Measurements from ENCODE around the gene BMP8B. TPM values are rescaled to one million over a fixed set of nuclear protein-coding genes. Genes with fewer than 3 reads are reported as not detected.

BMP8B gene
- total and polyA plus RNA-seq, 5 experiments from 2014 or later: 0.13 to 0.41 (median 0.26) TPM; not detected in 2

DNA sequence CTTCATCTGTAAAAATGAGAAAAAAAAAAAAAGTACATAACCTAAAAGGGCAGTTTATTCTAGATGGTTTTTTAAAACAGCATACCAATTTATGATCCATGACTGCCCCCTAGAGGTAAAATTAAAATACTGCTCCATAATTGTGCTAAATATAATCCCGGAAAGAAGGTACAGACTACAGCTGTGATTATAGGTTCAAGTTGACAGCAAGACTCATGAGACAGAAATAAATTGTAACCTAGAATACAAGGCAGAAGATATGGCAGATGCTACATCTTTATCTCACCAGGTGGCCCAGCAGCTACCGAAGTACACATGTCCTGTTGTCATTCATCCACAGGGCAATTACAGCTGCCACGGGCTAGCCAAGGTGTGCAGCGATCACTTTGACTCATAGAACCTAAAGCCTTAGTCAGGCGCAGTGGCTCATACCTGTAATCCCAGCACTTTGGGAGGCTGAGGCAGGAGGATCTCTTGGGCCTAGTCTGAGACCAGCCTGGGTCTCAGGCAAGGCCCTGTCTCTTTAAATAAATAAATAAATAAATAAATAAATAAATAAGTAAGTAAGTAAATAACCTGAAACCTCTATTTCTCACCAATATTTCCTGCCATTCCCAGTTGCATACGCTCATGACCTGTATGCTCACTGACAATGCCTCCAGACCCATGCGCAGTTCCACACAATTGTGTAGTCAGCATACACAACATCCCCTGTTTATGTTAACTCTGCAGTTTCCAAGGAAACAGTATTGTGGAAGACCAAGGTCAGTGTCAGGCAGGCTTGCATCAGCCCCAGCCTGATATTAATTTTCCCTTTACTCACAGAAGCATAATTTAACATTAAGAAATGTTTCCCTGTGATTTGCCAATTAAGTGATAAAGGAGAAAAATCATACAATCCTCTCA lies 68.3 kb downstream of the BMP8B start:
- H3K27me3 Mint-ChIP-seq: peaks cover 19 to 49% (median 32%) of the 10 kb centered on the region in 5 donors
- no peaks in the 10 kb centered on the region for H3K9me3 Mint-ChIP-seq
- ATAC-seq (peak; percentile 77 to 78), DNase-seq (peak in 5 of 10 donors; percentile 7 to 76 (median 75))
- peak overlapping the region in 1 of 10 donors; percentile 51 for H3K27ac Mint-ChIP-seq
- no peaks in the 10 kb centered on the region for H3K4me1 Mint-ChIP-seq
- no peak overlapping the region for H3K4me3 Mint-ChIP-seq
- H3K36me3 Mint-ChIP-seq: no peaks in the 10 kb centered on the region
- POLR2A ChIA-PET: interaction anchor here (0.6 to 1.7 kb wide), 3 partner anchors 48 to 115 kb away, joined by 3 to 7 read pairs (median 3); partner anchors contain the start of gene NT5C1A

DNA sequence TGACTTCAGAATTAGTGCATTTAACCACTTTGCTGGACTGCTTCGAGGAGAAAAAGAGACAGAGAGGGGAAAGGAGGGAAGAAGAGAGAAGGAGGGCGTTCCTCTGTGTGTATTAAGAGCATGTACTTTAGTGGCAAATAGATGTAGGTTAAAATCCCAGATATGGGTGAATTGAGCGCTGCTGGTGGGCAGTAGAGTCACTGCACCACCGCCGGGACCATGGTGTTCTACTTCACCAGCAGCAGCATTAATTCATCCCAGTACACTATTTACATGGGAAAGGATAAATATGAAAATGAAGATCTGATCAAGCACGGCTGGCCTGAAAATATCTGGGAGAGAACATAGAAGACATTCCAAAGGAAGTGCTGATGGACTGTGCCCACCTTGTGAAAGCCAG lies 70.9 kb downstream of the BMP8B start:
- no peaks in the 10 kb centered on the region for H3K9me3 Mint-ChIP-seq
- H3K27me3 Mint-ChIP-seq: peaks cover 20 to 43% (median 33%) of the 10 kb centered on the region in 5 donors
- H3K27ac Mint-ChIP-seq: no peak overlapping the region
- no peaks in the 10 kb centered on the region for H3K36me3 Mint-ChIP-seq
- H3K4me1 Mint-ChIP-seq: no peaks in the 10 kb centered on the region
- POLR2A ChIA-PET: no interaction called here
- H3K4me3 Mint-ChIP-seq: no peak overlapping the region
- no peak for DNase-seq
- ATAC-seq: no peak

DNA sequence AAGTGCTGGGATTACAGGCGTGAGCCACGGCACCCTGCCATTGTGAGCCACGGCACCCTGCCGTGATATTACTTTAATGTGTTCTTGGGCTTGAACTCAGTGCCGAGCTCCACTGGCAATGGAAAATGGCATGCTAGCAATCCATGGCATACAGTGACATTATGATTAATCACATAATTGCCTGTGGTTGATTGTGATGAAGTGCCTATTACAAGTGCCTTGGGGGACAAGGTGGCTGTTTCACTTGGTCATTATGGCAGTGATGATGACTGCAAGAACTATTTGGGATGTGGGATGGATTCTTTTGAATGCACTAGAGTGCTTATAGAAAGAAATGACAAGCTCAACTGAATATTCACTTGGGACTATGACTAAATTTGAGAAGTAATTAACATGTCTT lies 75.1 kb downstream of the BMP8B start:
- Mint-ChIP-seq H3K9me3 (no peaks in the 10 kb centered on the region), H3K27me3 (peaks cover 29 to 59% (median 32%) of the 10 kb centered on the region in 5 donors), H3K4me1 (no peaks in the 10 kb centered on the region), H3K36me3 (no peaks in the 10 kb centered on the region), H3K4me3 (no peak overlapping the region), H3K27ac (no peak overlapping the region)
- POLR2A ChIA-PET: interaction anchor here (1.4 kb wide), 1 partner anchor 40 kb away, joined by 3 read pairs; no protein-coding TSS in a partner anchor
- DNase-seq (no peak), ATAC-seq (no peak)

DNA sequence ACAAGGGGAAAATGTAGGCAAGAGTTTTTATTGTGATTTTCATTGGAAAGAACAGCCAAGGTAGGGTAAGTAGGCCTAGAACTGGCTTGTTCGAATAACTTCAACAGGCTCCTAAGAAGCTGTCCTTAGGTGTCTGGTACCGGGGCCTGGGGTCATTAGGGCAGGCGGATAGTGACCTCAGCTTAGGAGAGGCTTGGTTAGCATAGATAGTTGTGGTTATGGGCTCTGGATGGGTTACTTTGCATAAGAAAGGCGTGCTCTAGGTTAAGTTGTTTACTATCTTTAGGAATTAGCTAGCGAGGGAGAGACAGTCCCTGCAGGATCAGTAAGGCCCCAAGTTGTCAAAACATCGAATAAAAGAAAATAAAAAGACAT lies 76.7 kb downstream of the BMP8B start:
- H3K4me1 Mint-ChIP-seq: no peaks in the 10 kb centered on the region
- no peaks in the 10 kb centered on the region for H3K36me3 Mint-ChIP-seq
- no peak overlapping the region for H3K4me3 Mint-ChIP-seq
- H3K27me3 Mint-ChIP-seq: peaks cover 20 to 50% (median 24%) of the 10 kb centered on the region in 5 donors
- ATAC-seq (no peak), DNase-seq (no peak)
- POLR2A ChIA-PET: no interaction called here
- no peak overlapping the region for H3K27ac Mint-ChIP-seq
- H3K9me3 Mint-ChIP-seq: no peaks in the 10 kb centered on the region

DNA sequence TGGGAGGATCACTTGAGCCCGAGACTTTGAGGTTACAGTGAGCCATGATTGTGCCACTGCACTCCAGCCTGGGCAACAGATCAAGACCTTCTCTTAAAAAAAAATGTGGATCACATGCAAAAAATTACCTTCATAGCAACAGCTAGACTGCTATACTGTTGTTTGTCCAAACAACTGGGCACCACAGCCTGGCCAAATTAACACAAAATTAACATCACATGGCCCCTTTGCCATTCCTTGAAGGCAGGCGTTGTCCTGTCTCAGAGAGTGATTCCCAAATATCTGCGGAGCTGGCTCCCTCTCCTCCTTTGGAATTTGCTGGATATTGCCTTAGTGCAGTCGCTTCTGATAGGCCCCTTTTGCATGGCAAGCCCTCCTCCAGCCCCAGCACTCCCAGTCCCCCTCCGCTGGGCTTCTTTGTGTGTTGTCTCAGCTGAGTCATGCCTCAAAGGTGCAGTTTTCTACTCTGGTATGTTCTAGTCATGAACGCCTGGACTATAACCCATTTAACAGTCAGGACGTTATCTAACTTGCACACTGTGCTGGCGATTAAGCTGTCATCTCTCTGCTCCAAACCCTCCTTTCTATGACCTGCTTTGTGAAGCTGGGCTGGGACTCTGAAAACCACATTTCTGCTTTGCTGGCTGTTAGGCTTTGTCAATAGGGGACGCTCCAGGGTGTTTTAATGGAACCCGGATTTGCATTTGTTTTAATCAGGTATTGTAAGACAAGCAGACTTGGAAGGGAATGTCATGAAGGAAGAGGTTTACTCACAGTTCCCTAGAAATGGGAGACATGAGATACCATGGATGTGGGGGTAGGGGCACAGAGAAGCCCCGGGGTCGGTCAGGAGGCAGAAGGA lies 77.3 kb downstream of the BMP8B start:
- Mint-ChIP-seq H3K36me3 (no peaks in the 10 kb centered on the region), H3K4me1 (no peaks in the 10 kb centered on the region), H3K27ac (no peak overlapping the region), H3K27me3 (peaks cover 15 to 49% (median 17%) of the 10 kb centered on the region in 5 donors), H3K4me3 (no peak overlapping the region), H3K9me3 (no peaks in the 10 kb centered on the region)
- ATAC-seq (no peak), DNase-seq (no peak)
- POLR2A ChIA-PET: no interaction called here

DNA sequence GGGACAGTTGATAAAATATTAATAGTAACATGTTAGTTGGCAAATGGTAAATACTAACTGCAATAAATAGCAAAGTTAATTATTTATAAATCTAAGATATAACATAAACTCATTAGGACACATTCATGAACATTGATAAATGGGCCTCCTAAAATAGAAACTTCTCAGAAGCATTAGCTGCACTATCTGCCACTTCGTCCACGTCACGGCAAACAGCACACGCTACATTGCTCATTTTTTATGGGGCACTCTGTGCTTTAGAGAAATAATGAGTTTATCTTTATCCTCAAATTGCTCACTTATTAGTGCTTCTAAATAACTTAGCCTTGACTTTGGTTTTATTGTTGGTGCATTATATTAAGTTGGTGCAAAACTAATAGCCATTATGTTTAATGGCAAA lies 81.2 kb downstream of the BMP8B start:
- H3K9me3 Mint-ChIP-seq: no peaks in the 10 kb centered on the region
- H3K4me1 Mint-ChIP-seq: no peaks in the 10 kb centered on the region
- no peak for DNase-seq
- no peaks in the 10 kb centered on the region for H3K36me3 Mint-ChIP-seq
- peaks cover 4 to 34% (median 11%) of the 10 kb centered on the region in 5 donors for H3K27me3 Mint-ChIP-seq
- ATAC-seq: no peak
- POLR2A ChIA-PET: interaction anchor here (1.1 kb wide), 1 partner anchor 16 kb away, joined by 3 read pairs; no protein-coding TSS in a partner anchor
- no peak overlapping the region for H3K4me3 Mint-ChIP-seq
- no peak overlapping the region for H3K27ac Mint-ChIP-seq

Other genes with a start within 250 kb of the BMP8B start
- gene PABPC4, start 212.1 kb downstream of the BMP8B start, total RNA-seq: 100 to 1,000 TPM; 287 to 297 TPM
- 10 to 100 TPM; 28.7 to 44.9 (median 37.2) TPM for gene PABPC4, start 212.1 kb downstream of the BMP8B start, polyA plus RNA-seq
- gene HEYL, start 149.2 kb downstream of the BMP8B start, total RNA-seq: under 1 TPM in 1 of 2 experiments, not detected in 1; 0.11 TPM
- gene HEYL, start 149.2 kb downstream of the BMP8B start, polyA plus RNA-seq: under 1 TPM in 1 of 3 donors, not detected in 2; 0.30 TPM
- gene NT5C1A, start 116.8 kb downstream of the BMP8B start, total RNA-seq: under 1 TPM; 0.71 to 0.88 TPM
- not detected for gene NT5C1A, start 116.8 kb downstream of the BMP8B start, polyA plus RNA-seq
- gene HPCAL4, start 97.4 kb downstream of the BMP8B start, total RNA-seq: 10 to 100 TPM; 31.9 to 32.5 TPM
- 1 to 10 TPM; 2.1 to 4.6 (median 3.9) TPM for gene HPCAL4, start 97.4 kb downstream of the BMP8B start, polyA plus RNA-seq
- 10 to 100 TPM; 86.9 to 88.3 TPM for gene PPIE, start 50.0 kb downstream of the BMP8B start, total RNA-seq
- gene PPIE, start 50.0 kb downstream of the BMP8B start, polyA plus RNA-seq: 100 to 1,000 TPM; 101 to 123 (median 102) TPM
- not detected for gene OXCT2, start 17.5 kb downstream of the BMP8B start, total RNA-seq
- gene OXCT2, start 17.5 kb downstream of the BMP8B start, polyA plus RNA-seq: not detected
- gene TRIT1, start 94.6 kb upstream of the BMP8B start, total RNA-seq: 10 to 100 TPM; 22.0 to 25.9 TPM
- 10 to 100 TPM in 2 of 3 donors, 1 to 10 TPM in 1; 9.5 to 13.0 (median 10.5) TPM for gene TRIT1, start 94.6 kb upstream of the BMP8B start, polyA plus RNA-seq
- gene MYCL, start 113.1 kb upstream of the BMP8B start, total RNA-seq: not detected
- gene MYCL, start 113.1 kb upstream of the BMP8B start, polyA plus RNA-seq: not detected
- gene MFSD2A, start 166.3 kb upstream of the BMP8B start, total RNA-seq: 1 to 10 TPM in 1 of 2 experiments, under 1 TPM in 1; 0.81 to 1.4 TPM
- gene MFSD2A, start 166.3 kb upstream of the BMP8B start, polyA plus RNA-seq: under 1 TPM in 1 of 3 donors, not detected in 2; 0.22 TPM

Measured in naive thymus-derived CD8-positive, alpha-beta T cell (primary cell).